ENCODE data around the gene PCNT. TPM values are rescaled to one million over a fixed set of nuclear protein-coding genes. Genes with fewer than 3 reads are reported as not detected.
A peak's percentile ranks its signal among the peaks of the same experiment; 100 is the strongest.

Gene PCNT, protein sequence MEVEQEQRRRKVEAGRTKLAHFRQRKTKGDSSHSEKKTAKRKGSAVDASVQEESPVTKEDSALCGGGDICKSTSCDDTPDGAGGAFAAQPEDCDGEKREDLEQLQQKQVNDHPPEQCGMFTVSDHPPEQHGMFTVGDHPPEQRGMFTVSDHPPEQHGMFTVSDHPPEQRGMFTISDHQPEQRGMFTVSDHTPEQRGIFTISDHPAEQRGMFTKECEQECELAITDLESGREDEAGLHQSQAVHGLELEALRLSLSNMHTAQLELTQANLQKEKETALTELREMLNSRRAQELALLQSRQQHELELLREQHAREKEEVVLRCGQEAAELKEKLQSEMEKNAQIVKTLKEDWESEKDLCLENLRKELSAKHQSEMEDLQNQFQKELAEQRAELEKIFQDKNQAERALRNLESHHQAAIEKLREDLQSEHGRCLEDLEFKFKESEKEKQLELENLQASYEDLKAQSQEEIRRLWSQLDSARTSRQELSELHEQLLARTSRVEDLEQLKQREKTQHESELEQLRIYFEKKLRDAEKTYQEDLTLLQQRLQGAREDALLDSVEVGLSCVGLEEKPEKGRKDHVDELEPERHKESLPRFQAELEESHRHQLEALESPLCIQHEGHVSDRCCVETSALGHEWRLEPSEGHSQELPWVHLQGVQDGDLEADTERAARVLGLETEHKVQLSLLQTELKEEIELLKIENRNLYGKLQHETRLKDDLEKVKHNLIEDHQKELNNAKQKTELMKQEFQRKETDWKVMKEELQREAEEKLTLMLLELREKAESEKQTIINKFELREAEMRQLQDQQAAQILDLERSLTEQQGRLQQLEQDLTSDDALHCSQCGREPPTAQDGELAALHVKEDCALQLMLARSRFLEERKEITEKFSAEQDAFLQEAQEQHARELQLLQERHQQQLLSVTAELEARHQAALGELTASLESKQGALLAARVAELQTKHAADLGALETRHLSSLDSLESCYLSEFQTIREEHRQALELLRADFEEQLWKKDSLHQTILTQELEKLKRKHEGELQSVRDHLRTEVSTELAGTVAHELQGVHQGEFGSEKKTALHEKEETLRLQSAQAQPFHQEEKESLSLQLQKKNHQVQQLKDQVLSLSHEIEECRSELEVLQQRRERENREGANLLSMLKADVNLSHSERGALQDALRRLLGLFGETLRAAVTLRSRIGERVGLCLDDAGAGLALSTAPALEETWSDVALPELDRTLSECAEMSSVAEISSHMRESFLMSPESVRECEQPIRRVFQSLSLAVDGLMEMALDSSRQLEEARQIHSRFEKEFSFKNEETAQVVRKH (N-terminal part only)
- 13.2 TPM for total RNA-seq

DNA sequence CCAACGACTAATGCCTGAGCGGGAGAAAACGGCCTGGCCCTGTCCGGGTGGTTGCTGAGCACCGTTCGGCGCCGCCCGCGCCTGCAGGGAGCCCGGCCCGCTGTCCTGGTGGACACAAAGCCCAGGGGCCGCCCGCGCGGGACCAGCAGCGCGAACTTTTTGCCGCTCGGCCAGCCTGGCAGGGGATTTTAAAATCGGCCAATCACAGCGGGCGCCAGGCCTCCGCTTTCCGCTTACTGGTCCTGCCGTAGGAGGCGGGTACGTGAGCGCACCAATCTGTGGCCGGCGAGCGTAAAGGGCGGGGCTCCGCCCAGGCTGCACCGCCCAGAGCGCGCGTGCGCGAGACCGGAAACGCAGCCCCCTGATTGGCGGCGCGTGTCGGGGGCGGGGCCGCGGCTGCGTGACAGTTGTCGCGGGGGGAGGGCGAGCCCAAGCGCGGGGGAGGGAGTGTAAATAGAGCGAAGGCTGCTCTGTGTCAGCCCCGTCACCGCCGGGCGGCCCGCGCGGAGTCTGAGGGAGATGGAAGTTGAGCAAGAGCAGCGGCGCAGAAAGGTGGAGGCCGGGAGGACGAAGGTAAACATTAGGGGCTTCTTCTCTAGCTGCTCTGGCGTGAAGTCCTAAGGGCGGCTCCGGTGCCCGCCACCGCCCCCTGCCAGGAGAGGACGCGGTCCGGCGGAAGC is at the start of gene PCNT, which contains the start of gene C21orf58:
PCNT (plus strand) TSS at position 447 of the 680 bp plus-strand sequence; CDS start at position 520, 73 bp downstream.
C21orf58 (minus strand) TSS at position 161 of the 680 bp plus-strand sequence. CDS start 1,132 bp downstream, outside the sequence.
- ATAC-seq (peak; percentile 88), DNase-seq (ENCODE audit: low spot score) (peak; percentile 99)

DNA sequence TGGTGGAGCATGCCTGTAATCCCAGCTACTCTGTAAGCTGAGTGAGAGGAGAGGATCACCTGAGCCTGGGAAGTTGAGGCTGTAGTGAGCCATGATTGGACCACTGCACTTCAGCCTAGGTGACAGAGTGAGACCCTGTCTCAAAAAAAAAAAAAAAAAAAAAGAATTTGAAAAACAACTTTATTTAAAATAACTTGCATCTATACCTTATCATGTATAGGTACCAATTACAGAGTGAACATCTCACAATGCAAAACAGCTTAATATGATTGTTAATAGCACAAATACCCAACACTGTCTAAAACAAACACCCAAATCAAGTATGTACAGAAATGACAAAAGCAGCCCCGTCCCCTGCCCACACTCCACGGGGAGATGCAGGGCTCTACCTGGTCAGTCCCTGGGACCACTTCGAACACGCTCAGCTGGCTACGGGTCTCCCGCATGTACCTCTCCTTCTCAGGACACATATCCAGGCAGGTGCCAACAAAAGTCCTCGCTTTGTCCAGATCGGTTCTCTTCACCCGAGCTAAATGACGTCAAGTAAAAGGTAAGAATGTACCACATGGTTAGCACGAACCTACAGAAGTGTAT is 49.1 kb upstream of the PCNT start:
- ATAC-seq, result no peak
- DNase-seq (ENCODE audit: low spot score), result no peak

DNA sequence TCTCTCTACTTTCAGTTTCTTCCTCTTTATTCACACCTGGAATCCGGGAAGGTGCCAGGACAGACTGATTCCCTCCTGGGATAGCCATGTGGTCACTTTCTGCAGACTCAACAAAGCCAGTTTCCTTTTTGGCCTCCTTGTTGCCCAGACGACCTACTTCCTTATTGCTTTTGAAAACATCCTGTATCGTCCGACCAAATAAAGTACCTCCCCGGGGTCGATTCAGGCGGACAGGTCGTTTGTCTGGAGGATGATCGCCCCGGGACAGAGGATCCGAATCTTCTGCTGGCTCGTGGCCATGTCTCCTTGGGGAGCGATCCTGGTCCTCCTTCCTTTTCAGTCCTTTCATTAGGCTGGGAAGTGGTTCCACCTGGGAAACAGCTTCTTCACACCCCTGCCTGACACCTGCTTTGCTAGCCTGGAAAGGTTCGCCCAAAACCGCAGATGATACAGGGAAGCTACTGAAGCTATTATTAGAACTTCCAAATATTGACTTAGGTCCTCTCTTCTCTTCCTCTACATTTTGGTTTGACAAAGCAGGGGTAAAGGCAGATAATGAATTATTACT is 39.8 kb upstream of the PCNT start:
- no peak for DNase-seq (ENCODE audit: low spot score)
- ATAC-seq, result no peak

DNA sequence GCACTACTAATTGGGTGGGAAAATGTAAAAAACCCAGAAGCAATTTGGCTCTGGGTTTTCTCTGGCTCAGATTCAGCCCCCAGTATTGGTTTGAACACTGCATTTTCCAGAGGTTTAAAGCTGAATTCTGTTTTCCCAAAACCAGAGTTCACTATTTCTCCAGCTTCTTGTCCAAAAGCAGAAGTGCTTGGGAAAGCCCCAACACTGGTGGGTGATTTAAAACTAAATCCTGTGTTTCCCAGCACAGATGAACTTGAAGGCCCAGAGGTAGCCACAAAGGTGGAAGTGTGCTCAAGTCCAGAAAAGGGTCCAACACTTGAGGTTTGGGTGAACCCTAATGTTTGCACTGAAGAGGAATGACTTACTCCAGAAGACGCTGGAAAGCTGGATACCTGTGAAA is 39.2 kb upstream of the PCNT start:
- DNase-seq (ENCODE audit: low spot score), result no peak
- ATAC-seq, result no peak

DNA sequence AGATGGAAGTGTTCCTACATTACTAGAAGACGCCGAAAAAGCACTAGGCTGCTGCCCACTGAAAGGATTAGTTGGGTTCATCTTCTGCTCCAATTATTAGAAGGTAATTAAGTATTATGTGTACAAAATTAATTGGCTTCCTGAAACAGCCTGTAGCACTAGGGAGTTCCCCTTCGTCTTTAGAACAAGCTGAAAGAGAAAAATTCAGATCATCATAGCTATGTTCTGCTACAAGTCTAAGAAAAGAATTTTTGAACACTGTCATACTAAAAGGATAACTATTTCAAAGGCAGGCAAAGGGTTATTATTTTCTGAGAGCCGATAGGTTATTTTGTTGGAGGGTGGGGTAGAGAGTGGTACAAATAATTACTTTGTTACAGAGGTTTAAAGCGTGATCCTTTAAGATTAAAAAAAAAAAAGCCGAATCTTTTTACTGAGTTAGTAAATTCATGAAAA is 38.7 kb upstream of the PCNT start, which contains the start of gene MCM3AP:
MCM3AP (minus strand) TSS at position 406 of the 456 bp plus-strand sequence; CDS start at position 81, 325 bp downstream.
- ATAC-seq (no peak), DNase-seq (ENCODE audit: low spot score) (no peak)

DNA sequence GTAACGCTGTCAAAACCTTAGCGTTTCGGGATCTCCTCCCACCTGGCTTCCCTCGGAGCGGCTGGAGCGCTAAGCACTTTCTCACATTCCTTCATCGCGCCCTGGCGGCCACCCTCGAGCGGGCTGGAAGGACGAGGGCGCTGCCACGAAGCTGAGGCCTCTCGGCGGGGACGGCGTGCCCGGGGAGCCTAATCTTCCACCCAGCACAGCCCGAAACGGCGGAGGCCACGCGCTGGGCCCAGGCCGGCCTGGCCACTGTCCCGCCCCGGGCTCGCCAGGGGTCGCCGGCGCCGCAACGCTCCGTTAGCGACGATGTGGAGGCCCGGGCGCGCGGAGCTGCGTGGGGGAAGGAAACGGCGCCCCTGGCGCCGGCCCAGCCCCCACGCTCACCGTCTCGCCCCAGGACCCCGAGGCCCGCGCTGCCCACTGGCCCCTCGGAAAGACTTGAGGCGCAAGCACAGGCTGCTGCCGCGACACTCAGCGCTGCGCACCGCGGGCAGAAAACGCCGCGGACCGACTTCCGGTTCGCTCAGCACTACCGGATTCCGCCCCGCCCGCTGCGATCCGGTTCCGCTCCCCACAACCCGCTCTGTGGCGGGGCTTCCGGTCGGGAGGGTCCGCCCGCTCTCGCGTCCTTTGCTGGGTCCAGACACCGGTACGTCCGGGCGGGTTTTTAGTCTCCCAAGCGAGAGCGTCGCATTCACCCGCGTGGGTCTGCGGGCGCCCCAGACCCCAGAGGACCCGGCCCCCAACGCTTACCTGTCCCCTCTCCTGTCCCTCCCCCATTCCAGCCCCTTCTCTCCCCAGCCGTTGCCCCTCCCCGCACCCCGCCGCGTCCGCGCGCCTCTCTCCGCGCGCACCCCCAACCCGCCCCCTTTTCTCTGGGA is 38.0 kb upstream of the PCNT start, which contains the start of gene YBEY:
YBEY (plus strand) TSS at position 582 of the 887 bp plus-strand sequence. CDS start 572 bp downstream, outside the sequence.
- peak; percentile 90 for DNase-seq (ENCODE audit: low spot score)
- ATAC-seq, result peak; percentile 96

DNA sequence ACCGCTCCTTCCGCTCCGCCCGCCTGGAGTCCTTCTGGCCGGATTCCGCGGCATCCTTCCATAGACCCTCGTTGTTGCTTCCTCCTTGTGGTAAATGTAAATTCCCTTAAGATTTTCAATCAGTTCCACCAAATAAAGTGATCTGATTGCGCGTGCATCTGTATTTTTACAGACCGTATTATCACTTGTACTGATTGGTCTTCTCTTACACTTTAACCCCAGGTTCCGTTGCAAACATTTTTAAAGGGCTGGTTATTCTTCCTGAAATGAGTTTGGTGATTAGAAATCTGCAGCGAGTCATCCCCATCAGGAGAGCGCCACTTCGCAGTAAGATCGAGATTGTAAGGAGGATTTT is 37.3 kb upstream of the PCNT start:
- ATAC-seq, result peak; percentile 7
- DNase-seq (ENCODE audit: low spot score), result no peak

DNA sequence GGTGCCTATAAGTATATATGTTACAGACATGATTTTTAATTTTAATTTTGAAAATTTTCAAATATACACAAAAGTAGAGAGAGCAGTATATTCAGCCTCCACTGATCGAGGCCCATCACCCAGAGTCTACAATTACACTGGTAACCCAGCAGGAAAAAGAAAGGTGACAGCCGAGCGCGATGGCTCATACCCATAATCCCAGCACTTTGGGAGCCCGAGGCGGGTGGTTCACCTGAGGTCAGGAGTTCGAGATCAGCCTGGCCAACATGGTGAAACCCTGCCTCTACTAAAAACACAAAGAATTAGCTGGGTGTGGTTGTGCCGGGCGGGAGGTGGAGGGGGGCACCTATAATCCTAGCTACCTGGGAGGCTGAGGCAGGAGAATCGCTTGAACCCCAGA is 36.4 kb upstream of the PCNT start:
- ATAC-seq, result no peak
- DNase-seq (ENCODE audit: low spot score), result no peak

DNA sequence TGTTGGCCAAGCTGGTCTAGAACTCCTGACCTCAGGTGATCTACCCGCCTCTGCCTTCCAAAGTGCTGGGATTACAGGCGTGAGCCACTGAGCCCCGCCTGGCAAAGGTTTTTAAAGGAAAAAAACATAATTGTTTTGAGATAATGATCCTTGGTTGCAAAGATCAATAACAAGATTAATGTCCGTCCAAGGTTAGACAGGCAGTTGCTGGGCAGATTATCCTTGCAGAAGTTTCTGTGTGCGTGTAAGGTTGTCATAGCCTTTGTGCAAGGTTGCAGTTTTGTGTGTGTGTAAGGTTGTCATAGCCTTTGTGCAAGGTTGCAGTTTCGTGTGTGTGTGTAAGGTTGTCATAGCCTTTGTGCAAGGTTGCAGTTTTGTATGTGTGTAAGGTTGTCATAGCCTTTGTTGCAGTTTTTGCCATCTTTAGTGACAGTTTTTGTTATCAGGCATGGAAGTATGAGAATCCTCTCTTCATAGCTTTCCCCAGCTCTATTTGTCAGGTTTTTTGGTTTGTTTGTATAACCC is 34.2 kb upstream of the PCNT start:
- DNase-seq (ENCODE audit: low spot score) (no peak), ATAC-seq (no peak)

DNA sequence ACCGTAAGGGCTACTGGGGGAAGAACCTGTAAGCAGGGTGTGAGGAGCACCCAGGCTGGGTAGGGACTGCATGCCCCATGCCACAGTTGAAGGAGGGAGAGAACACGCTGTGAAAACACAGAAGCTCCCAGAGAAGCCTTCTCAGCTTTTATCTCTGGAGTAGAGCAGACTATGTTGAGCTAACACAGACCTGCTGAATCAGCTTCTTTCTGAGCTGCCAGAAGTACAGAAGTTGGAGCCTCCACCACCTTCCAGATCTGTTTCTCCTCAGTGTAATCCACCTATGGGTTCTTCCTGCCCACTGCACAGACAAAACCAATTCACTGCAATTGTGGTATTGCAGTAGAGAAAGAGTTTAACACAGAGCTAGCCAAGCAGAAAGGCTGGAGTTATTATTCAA is 32.4 kb upstream of the PCNT start:
- ATAC-seq (no peak), DNase-seq (ENCODE audit: low spot score) (no peak)

DNA sequence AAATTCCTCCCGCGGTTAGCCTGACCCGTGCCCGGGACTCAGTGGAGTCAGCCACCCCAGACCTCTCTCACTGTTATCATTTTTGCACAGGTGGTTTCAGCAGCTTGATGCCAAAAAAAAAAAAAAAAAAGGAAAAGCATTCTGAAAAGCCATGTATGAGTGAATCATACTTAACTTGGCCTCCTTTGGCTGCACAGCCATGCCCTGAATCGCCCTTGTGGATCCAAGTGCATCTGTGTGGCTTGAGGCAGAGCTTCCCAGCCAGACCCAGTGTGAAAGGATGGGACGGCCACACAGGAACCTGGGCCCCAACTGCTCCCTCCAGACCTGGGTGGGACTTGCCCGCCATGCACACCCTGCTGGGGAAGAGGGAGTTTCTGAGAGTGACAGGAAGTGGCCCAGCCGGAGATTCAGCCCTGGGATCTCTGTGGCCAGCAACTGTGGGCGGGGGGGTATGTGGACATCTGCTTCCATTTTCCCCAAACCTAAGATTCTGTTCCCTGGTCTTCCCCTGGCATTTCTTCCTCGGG is 29.2 kb upstream of the PCNT start:
- ATAC-seq (no peak), DNase-seq (ENCODE audit: low spot score) (no peak)

DNA sequence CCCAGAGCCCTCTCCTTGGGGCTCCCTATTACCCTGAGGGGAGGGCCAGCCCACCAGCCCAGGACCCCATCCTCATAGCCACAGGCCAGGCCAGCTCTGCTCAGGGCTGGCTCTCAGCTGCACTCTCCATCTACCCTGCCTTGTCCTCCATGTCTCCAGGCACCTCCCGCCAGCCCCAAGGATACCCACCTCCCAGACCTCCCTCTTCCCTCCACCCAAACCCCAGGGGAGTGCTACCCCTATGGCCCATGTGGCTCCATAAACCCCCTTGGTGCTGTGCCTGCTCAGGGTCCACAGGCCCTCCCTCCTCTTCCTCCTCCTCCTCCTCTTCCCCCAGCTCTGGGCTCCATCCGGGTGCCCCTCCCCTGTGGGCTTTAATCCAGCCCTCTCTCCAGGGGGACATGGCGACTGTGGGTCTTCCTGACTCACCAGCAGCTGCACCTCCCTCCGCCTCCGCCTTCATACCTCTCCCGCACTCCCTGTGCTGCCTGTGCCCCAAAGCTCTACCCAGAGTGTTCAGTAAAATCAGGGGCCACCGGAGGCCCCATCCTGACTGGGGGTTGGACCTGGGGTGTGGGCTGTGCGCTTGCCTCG is 28.7 kb upstream of the PCNT start:
- ATAC-seq (no peak), DNase-seq (ENCODE audit: low spot score) (no peak)

DNA sequence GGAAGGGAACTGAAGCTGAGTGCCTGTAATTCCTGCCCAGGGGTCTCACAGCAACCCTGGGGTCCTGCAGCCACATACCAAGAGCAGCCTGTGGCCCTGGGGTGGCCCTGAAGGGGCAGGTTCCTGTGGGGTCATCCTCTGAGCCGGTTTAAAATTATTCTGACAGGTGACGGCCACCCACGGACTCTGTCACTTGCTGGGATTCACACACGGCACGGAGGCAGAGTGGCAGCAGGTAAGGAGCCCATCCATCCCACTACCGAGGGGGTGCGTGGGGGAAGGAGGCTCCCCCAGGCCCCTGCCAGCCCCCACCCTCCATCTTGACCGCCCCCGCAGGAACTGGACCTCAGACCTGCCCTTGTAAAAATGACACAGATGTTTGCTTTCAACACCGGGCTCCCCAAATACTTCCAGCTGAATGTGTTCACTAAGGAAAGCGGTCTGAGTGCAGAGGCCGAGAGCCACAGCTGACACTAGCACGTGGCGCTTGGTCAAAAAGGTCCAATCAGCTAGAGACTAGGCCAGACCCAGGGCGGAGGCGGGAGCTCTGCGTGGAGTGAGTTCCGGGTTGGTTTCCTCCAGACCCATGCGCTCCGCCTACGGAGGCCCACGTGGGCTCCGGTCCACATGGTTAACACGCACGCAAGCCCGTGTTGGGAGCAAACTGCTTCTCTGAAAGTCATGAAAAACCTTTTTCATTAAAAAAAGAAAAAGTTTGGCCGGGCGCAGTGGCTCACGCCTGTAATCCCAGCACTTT is 27.8 kb upstream of the PCNT start:
- ATAC-seq (peak; percentile 87), DNase-seq (ENCODE audit: low spot score) (peak; percentile 69)

DNA sequence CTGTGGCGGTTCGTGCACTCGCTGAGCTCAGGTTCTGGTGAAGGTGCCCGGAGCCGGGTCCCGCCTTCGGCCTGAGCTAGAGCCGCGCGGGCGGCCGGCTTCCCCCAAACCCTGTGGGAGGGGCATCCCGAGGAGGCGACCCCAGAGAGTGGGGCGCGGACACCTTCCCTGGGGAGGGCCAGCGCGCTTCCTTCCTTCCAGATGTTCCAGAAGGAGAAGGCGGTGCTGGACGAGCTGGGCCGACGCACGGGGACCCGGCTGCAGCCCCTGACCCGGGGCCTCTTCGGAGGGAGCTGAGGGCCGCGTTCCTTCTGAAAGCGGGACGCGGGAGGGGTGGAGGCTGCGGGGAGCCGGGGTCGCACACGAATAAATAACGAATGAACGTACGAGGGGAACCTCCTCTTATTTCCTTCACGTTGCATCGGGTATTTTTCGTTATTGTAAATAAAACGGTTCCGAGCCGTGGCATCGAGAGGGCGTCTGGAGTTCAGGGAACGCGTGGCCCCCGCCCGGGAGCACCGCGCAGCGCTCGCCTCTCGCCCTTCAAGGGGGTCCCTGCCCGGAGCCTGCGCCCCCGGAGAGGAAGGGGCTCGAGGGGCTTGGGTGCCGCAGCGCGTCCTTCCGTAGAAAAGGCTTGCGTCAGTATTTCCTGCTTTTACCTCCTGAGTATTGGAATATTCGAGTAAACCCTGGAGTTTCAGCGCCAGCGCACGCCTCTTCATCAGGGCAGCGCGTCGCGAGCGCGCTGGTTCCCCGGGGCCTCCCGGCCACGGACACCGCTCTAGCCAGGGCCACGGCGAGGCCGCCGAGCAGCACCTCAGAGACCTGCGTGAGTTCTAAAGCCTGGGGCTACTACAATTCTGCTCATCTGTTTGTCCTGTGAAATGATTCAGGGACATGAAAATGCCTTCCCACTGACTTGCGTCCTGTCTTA is 26.4 kb upstream of the PCNT start:
- DNase-seq (ENCODE audit: low spot score) (no peak), ATAC-seq (peak; percentile 55)

DNA sequence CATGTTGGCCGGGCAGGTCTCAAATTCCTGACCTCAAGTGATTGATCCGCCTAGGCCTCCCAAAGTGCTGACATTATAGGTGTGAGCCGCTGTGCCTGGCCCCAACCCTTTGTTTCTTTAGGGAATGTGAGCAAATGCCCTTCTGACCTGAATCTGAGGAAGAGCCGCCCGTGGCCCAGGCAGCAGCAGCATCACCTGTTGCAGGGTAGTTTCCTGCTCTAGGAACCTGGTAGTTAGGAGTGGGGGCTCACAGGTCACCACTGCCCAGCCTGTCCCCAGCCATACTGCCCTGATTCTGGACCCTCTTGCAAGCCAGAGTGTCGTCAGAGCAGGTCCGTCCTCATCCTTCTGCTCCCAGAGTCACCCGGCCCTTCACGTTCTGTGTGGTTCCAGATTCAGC is 24.8 kb upstream of the PCNT start:
- ATAC-seq, result no peak
- no peak for DNase-seq (ENCODE audit: low spot score)

Data from left lobe of liver (tissue), 2 donors.